Measurements from ENCODE around the gene FGF2. TPM values are rescaled to one million over a fixed set of nuclear protein-coding genes. Genes with fewer than 3 reads are reported as not detected.

The FGF2 gene
- total RNA-seq, 2 donors from 2014 or later, result 25.5 to 50.2 TPM

- ATAC-seq (ENCODE audit: insufficient number of reproducible peaks, low FRiP score, low read depth) (no peak), DNase-seq (ENCODE audit: low spot score) (no peak)
- Histone ChIP-seq H3K9me3 (no peaks in the 10 kb centered on the region), H3K4me1 (ENCODE audit: control insufficient read depth in 1 of 2, low read depth in 2 of 2) (peaks cover 13 to 25% of the 10 kb centered on the region in 2 donors), H3K27ac (peak overlapping the region; percentile 32 to 57), H3K4me3 (no peak overlapping the region), H3K27me3 (replicated peaks; ENCODE audit: insufficient read depth) (no peaks in the 10 kb centered on the region), H3K36me3 (peaks cover 3% of the 10 kb centered on the region)
- no peak for TF ChIP-seq CTCF (IDR thresholded peaks at IDR 0.05)
These were observed 63.1 kb downstream of the FGF2 start for GRCh38 chr4:122889726-122890125.

- TF ChIP-seq CTCF (IDR thresholded peaks at IDR 0.05), result no peak
- ATAC-seq (ENCODE audit: insufficient number of reproducible peaks, low FRiP score, low read depth), result no peak
These were observed 63.6 kb downstream of the FGF2 start for GRCh38 chr4:122890147-122890795.

GRCh38 chr4:122894827-122895226, 68.2 kb downstream of the FGF2 start:
- TF ChIP-seq CTCF (IDR thresholded peaks at IDR 0.05), result no peak
- H3K9me3 ChIP-seq, result no peaks in the 10 kb centered on the region
- ATAC-seq (ENCODE audit: insufficient number of reproducible peaks, low FRiP score, low read depth) (no peak), DNase-seq (ENCODE audit: low spot score) (no peak)
- no peak overlapping the region for H3K4me3 ChIP-seq
- H3K27ac ChIP-seq, result peak overlapping the region in 1 of 2 donors; percentile 58
- H3K36me3 ChIP-seq, result peaks cover 3% of the 10 kb centered on the region
- H3K27me3 ChIP-seq (replicated peaks; ENCODE audit: insufficient read depth), result no peaks in the 10 kb centered on the region
- H3K4me1 ChIP-seq (ENCODE audit: control insufficient read depth in 1 of 2, low read depth in 2 of 2), result peaks cover 37 to 64% of the 10 kb centered on the region in 2 donors

More at GRCh38 chr4:122890147-122890795, 63.6 kb downstream of the FGF2 start:
- Histone ChIP-seq H3K36me3 (peaks cover 3% of the 10 kb centered on the region), H3K9me3 (no peaks in the 10 kb centered on the region), H3K27me3 (replicated peaks; ENCODE audit: insufficient read depth) (no peaks in the 10 kb centered on the region), H3K27ac (peak overlapping the region; percentile 32 to 57), H3K4me3 (no peak overlapping the region), H3K4me1 (ENCODE audit: control insufficient read depth in 1 of 2, low read depth in 2 of 2) (peaks cover 13 to 29% of the 10 kb centered on the region in 2 donors)
- no peak for DNase-seq (ENCODE audit: low spot score)

GRCh38 chr4:122895336-122895995, 68.8 kb downstream of the FGF2 start:
- no peak for TF ChIP-seq CTCF (IDR thresholded peaks at IDR 0.05)

GRCh38 chr4:122896270-122896669, 69.6 kb downstream of the FGF2 start:
- TF ChIP-seq CTCF (IDR thresholded peaks at IDR 0.05), result no peak
- no peak overlapping the region for H3K4me3 ChIP-seq
- no peak for ATAC-seq (ENCODE audit: insufficient number of reproducible peaks, low FRiP score, low read depth)
- no peaks in the 10 kb centered on the region for H3K9me3 ChIP-seq
- DNase-seq (ENCODE audit: low spot score), result no peak
- peak overlapping the region; percentile 75 to 79 for H3K27ac ChIP-seq
- peaks cover 3% of the 10 kb centered on the region for H3K36me3 ChIP-seq
- H3K27me3 ChIP-seq (replicated peaks; ENCODE audit: insufficient read depth), result no peaks in the 10 kb centered on the region
- peaks cover 39 to 70% of the 10 kb centered on the region in 2 donors for H3K4me1 ChIP-seq (ENCODE audit: control insufficient read depth in 1 of 2, low read depth in 2 of 2)

More at GRCh38 chr4:122895336-122895995, 68.8 kb downstream of the FGF2 start:
- Histone ChIP-seq H3K36me3 (peaks cover 3% of the 10 kb centered on the region), H3K4me1 (ENCODE audit: control insufficient read depth in 1 of 2, low read depth in 2 of 2) (peaks cover 37 to 63% of the 10 kb centered on the region in 2 donors), H3K4me3 (peak overlapping the region; percentile 33), H3K27ac (peak overlapping the region; percentile 75 to 79), H3K27me3 (replicated peaks; ENCODE audit: insufficient read depth) (no peaks in the 10 kb centered on the region), H3K9me3 (no peaks in the 10 kb centered on the region)
- ATAC-seq (ENCODE audit: insufficient number of reproducible peaks, low FRiP score, low read depth) (peak; percentile 41), DNase-seq (ENCODE audit: low spot score) (no peak)

Data from thoracic aorta (tissue), 2 donors.